Measurements from ENCODE around the gene ZNF511. TPM values are rescaled to one million over a fixed set of nuclear protein-coding genes. Genes with fewer than 3 reads are reported as not detected.

The ZNF511 gene
- total and polyA plus RNA-seq, 2 of the 4 experiments (the other 2 are of a cell fraction) = 13.6 to 32.6 TPM

DNA sequence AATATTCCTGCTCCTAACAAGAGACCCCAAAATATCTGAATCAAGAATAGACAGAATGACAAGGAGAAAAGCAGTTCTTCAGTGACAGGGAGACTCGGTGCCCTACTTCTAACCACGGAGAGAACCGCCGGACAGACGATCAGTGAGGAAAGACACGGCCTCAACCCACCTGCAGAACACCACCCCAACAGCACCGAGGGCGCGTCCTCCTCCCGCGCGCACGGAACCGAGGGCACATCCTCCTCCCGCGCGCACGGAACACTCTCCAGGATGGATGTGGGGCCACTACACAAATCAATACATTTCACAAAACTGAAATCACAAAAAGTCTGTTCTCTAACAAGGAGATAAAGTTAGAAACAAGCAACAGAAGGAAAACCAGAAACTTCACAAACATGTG lies 22.3 kb upstream of the ZNF511 start:
- 99% methylated on average over 14 of the region's 18 CpGs; no CpG with 5 or more reads in 1 of the 2 experiments for WGBS, 2 experiments (ENCODE audit: extremely low coverage in 2 of 2, insufficient read length in 1 of 2)
- Histone ChIP-seq H3K14ac (replicated peaks; ENCODE audit: low read depth, low read length) (no peak overlapping the region), H2AK5ac (ENCODE audit: low read depth, low read length) (no peak overlapping the region), H3K79me1 (ENCODE audit: low read depth in 1 of 2, low read length in 2 of 2) (peaks cover 3 to 17% of the 10 kb centered on the region in 2 experiments; a peak in 3 of 4 replicates), H3K9me1 (ENCODE audit: insufficient read depth, low read length) (no peaks in the 10 kb centered on the region), H4K8ac (ENCODE audit: low read depth in 2 of 2, low read length in 2 of 2) (no peak overlapping the region), H4K91ac (ENCODE audit: insufficient read depth, low read depth, low read length) (no peak overlapping the region), H3K18ac (ENCODE audit: low read depth, low read length) (no peak overlapping the region), H4K20me1 (ENCODE audit: insufficient read depth, low read length) (no peaks in the 10 kb centered on the region), H2BK5ac (ENCODE audit: low read depth, low read length, poor library complexity, severe bottlenecking) (no peak overlapping the region), H3K23ac (ENCODE audit: low read depth, low read length) (no peak overlapping the region), H3K27me3 (ENCODE audit: control insufficient read depth, insufficient read depth, low read length) (no peaks in the 10 kb centered on the region), H4K5ac (ENCODE audit: low read depth, low read length) (no peak overlapping the region), H2AFZ (replicated peaks; ENCODE audit: low read length, poor library complexity) (no peak overlapping the region), H3K56ac (ENCODE audit: extremely low read depth, insufficient read depth, low read length) (no peak overlapping the region), H3K36me3 (ENCODE audit: control insufficient read depth, insufficient read depth, low read length) (peaks cover 75% of the 10 kb centered on the region), H3K9ac (ENCODE audit: low read depth, low read length) (no peak overlapping the region), H3K4me3 (ENCODE audit: insufficient read depth, low read depth, low read length) (no peak overlapping the region), H3K4me1 (ENCODE audit: control insufficient read depth, insufficient read depth, low read length) (no peaks in the 10 kb centered on the region), H2AK9ac (replicated peaks; ENCODE audit: low read depth, low read length, poor library complexity) (no peak overlapping the region), H3K27ac (ENCODE audit: insufficient read depth, low read length) (no peak overlapping the region), H3K9me3 (ENCODE audit: control insufficient read depth, insufficient read depth, low read length) (no peaks in the 10 kb centered on the region), H2BK15ac (ENCODE audit: low read depth, low read length) (no peak overlapping the region), H2BK120ac (ENCODE audit: low read depth, low read length) (no peak overlapping the region), H2BK20ac (ENCODE audit: low read depth, low read length) (no peak overlapping the region), H3K4ac (ENCODE audit: low read depth, low read length) (no peak overlapping the region), H3K4me2 (ENCODE audit: low read depth, low read length) (no peak overlapping the region)
- intact Hi-C loops (cut with micrococcal nuclease) = no loop called here
- ATAC-seq (ENCODE audit: low read depth) = no peak
- no peak for DNase-seq
- BruUV-seq (replicated peaks) = no TSS peak
- ChIA-PET POLR2A (ENCODE audit: unreplicated experiment) (no interaction called here), CTCF (no interaction called here)
- TF ChIP-seq, protein P1, sequence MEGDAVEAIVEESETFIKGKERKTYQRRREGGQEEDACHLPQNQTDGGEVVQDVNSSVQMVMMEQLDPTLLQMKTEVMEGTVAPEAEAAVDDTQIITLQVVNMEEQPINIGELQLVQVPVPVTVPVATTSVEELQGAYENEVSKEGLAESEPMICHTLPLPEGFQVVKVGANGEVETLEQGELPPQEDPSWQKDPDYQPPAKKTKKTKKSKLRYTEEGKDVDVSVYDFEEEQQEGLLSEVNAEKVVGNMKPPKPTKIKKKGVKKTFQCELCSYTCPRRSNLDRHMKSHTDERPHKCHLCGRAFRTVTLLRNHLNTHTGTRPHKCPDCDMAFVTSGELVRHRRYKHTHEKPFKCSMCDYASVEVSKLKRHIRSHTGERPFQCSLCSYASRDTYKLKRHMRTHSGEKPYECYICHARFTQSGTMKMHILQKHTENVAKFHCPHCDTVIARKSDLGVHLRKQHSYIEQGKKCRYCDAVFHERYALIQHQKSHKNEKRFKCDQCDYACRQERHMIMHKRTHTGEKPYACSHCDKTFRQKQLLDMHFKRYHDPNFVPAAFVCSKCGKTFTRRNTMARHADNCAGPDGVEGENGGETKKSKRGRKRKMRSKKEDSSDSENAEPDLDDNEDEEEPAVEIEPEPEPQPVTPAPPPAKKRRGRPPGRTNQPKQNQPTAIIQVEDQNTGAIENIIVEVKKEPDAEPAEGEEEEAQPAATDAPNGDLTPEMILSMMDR (conservative IDR thresholded peaks at IDR 0.05; ENCODE audit: low read depth, low read length) = no peak
- TF ChIP-seq CHD1 (IDR thresholded peaks at IDR 0.05; ENCODE audit: low read depth, low read length) (no peak), ELK1 (IDR thresholded peaks at IDR 0.05; ENCODE audit: borderline replicate concordance, low read depth, low read length) (no peak), MAFK (IDR thresholded peaks at IDR 0.05; ENCODE audit: low read depth, low read length) (no peak), RCOR1 (IDR thresholded peaks at IDR 0.05; ENCODE audit: insufficient replicate concordance, low read length) (no peak), CEBPB (IDR thresholded peaks at IDR 0.05; ENCODE audit: low read depth, low read length) (no peak), POLR2A (IDR thresholded peaks at IDR 0.05; ENCODE audit: low read depth, low read length) (no peak), RAD21 (IDR thresholded peaks at IDR 0.05; ENCODE audit: low read length) (no peak), SMC3 (IDR thresholded peaks at IDR 0.05; ENCODE audit: low read depth, low read length) (no peak), FOS (IDR thresholded peaks at IDR 0.05; ENCODE audit: low read depth, low read length) (no peak), RFX5 (IDR thresholded peaks at IDR 0.05; ENCODE audit: low read depth, low read length) (no peak), MAZ (IDR thresholded peaks at IDR 0.05; ENCODE audit: borderline replicate concordance, low read depth, low read length) (no peak)
- TF ChIP-seq, protein P2, sequence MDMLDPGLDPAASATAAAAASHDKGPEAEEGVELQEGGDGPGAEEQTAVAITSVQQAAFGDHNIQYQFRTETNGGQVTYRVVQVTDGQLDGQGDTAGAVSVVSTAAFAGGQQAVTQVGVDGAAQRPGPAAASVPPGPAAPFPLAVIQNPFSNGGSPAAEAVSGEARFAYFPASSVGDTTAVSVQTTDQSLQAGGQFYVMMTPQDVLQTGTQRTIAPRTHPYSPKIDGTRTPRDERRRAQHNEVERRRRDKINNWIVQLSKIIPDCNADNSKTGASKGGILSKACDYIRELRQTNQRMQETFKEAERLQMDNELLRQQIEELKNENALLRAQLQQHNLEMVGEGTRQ (IDR thresholded peaks at IDR 0.05; ENCODE audit: low read depth, low read length) = no peak
- in situ Hi-C loops (cut with MboI; ENCODE audit: low sequenced_read_pairs) = no loop called here
- dilution Hi-C loops (cut with HindIII; ENCODE audit: low sequenced_read_pairs, unreplicated experiment) = no loop called here
